ENCODE data around the gene KLF6.

DNA sequence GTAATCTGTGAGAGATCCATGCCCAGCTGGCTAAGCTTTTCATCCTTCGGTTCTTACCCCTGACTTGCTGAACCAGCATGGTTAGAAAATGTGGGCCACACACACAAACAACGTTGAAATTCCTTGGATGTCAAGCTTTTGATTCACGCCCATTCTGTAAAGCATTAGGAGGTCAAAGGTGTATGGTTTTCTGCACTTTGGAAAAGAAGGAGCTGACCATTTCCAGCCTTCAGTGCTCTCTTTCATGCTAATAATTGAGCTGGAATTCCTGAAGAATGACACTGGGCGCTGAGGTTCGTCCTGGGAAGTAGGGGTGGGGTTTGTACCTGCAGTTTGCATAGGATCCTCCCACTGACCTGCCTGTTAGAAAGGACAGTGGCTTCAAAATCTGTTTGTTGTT is 23.1 kb downstream of the KLF6 start:
- TF ChIP-seq EZH2 (IDR thresholded peaks at IDR 0.05; ENCODE audit: low read length, unreplicated experiment) (no peak), EZH2phosphoT487 (IDR thresholded peaks at IDR 0.05; ENCODE audit: borderline replicate concordance, low read length) (no peak)
- TF ChIP-seq, protein P1, sequence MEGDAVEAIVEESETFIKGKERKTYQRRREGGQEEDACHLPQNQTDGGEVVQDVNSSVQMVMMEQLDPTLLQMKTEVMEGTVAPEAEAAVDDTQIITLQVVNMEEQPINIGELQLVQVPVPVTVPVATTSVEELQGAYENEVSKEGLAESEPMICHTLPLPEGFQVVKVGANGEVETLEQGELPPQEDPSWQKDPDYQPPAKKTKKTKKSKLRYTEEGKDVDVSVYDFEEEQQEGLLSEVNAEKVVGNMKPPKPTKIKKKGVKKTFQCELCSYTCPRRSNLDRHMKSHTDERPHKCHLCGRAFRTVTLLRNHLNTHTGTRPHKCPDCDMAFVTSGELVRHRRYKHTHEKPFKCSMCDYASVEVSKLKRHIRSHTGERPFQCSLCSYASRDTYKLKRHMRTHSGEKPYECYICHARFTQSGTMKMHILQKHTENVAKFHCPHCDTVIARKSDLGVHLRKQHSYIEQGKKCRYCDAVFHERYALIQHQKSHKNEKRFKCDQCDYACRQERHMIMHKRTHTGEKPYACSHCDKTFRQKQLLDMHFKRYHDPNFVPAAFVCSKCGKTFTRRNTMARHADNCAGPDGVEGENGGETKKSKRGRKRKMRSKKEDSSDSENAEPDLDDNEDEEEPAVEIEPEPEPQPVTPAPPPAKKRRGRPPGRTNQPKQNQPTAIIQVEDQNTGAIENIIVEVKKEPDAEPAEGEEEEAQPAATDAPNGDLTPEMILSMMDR (conservative IDR thresholded peaks at IDR 0.05; ENCODE audit: low read depth, low read length) = no peak

Data from PC-3 (cell line).